ENCODE results near the gene LAMB3. TPM values are rescaled to one million over a fixed set of nuclear protein-coding genes. Genes with fewer than 3 reads are reported as not detected.

The LAMB3 gene
- total and polyA plus RNA-seq, 12 donors, result 1.6 to 6.0 (median 3.7) TPM

DNA sequence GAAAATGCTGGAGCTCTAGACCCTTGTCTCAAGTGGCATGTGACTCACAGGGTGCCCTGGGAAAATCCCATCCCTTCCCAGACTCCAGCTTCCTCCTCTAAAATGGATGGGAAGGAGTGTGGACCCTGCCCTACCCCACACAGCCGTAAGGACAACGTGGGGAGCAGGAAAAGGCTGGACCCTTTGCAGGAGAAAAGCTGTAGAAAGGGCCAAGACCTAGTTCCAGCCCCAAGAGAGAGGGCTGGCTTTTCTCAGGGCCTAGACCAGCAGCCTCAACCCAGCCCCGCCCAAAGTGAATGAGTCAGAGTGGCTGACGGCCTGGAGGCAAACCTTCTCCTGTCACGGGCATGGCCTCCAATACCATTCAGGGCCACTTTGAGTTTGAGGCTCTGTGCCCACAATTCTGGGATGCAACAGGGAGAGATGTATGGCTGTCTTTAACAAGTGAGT is 1.1 kb downstream of the LAMB3 start:
- intact Hi-C loops (cut with DNase I), result no loop called here
- ATAC-seq, result peak in 7 of 8 donors; percentile 28 to 76 (median 52)

DNA sequence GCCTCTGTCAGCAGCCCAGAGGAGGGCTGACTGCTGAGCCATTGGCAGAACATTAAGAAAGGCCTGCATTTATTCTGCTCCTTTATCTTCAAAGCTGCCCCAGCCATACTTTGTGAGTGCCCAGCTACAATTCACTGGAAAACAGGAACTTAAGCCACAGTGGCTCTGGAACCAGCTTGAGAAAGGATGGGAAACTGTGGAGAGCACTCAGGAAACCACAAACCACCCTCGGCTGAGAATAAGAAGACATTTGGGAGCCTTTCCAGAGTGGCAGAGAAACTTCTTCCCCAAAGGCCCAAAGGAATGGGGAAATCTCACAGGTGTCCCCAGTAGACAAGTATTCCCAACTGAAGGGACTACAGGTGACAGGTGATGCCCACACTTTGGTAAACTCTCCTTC is 1.8 kb downstream of the LAMB3 start:
- 77 to 84% methylated on average over 1 of the region's 1 CpG for WGBS, 2 donors
- no peaks in the 10 kb centered on the region for H3K36me3 ChIP-seq
- H3K27ac ChIP-seq, result peak overlapping the region in 3 of 10 donors; percentile 41 to 90 (median 41)
- no peaks in the 10 kb centered on the region for H3K9me3 ChIP-seq
- DNase-seq, result no peak
- intact Hi-C loops (cut with DNase I), result no loop called here
- H3K4me1 ChIP-seq, result peaks cover 25 to 84% (median 64%) of the 10 kb centered on the region in 9 donors
- no peaks in the 10 kb centered on the region for H3K27me3 ChIP-seq
- TF ChIP-seq, protein P1, sequence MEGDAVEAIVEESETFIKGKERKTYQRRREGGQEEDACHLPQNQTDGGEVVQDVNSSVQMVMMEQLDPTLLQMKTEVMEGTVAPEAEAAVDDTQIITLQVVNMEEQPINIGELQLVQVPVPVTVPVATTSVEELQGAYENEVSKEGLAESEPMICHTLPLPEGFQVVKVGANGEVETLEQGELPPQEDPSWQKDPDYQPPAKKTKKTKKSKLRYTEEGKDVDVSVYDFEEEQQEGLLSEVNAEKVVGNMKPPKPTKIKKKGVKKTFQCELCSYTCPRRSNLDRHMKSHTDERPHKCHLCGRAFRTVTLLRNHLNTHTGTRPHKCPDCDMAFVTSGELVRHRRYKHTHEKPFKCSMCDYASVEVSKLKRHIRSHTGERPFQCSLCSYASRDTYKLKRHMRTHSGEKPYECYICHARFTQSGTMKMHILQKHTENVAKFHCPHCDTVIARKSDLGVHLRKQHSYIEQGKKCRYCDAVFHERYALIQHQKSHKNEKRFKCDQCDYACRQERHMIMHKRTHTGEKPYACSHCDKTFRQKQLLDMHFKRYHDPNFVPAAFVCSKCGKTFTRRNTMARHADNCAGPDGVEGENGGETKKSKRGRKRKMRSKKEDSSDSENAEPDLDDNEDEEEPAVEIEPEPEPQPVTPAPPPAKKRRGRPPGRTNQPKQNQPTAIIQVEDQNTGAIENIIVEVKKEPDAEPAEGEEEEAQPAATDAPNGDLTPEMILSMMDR (IDR thresholded peaks at IDR 0.05), result no peak
- no peak overlapping the region for H3K4me3 ChIP-seq
- no peak for ATAC-seq

More for the DNA sequence above, 1.1 kb downstream of the LAMB3 start:
- H3K27me3 ChIP-seq, result no peaks in the 10 kb centered on the region
- no peaks in the 10 kb centered on the region for H3K36me3 ChIP-seq
- peak; percentile 58 to 67 for DNase-seq
- H3K9me3 ChIP-seq, result no peaks in the 10 kb centered on the region
- H3K4me1 ChIP-seq, result peaks cover 23 to 77% (median 58%) of the 10 kb centered on the region in 9 donors
- 43 to 56% methylated on average over 5 of the region's 5 CpGs for WGBS, 2 donors
- peak overlapping the region in 3 of 10 donors; percentile 41 to 90 (median 41) for H3K27ac ChIP-seq
- H3K4me3 ChIP-seq, result no peak overlapping the region
- TF ChIP-seq, protein P1 (IDR thresholded peaks at IDR 0.05), result no peak

- 41 to 49% methylated on average over 6 of the region's 6 CpGs for WGBS, 2 donors
- H3K4me1 ChIP-seq, result peaks cover 30 to 97% (median 77%) of the 10 kb centered on the region in 9 donors
- no peaks in the 10 kb centered on the region for H3K9me3 ChIP-seq
- H3K27me3 ChIP-seq, result no peaks in the 10 kb centered on the region
- DNase-seq (no peak), ATAC-seq (peak in 5 of 8 donors; percentile 23 to 74 (median 42))
- H3K36me3 ChIP-seq, result no peaks in the 10 kb centered on the region
- peak overlapping the region in 9 of 10 donors; percentile 10 to 97 (median 42) for H3K27ac ChIP-seq
- no peak overlapping the region for H3K4me3 ChIP-seq
- intact Hi-C loops (cut with DNase I), result loop anchor here in 2 of 10 donors (5.0 to 10.0 kb wide), 3 partner anchors 38 to 98 kb away; no protein-coding TSS in a partner anchor
- TF ChIP-seq, protein P1 (IDR thresholded peaks at IDR 0.05), result no peak
Measured at GRCh38 chr1:209648931-209649776, 3.1 kb downstream of the LAMB3 start.

DNA sequence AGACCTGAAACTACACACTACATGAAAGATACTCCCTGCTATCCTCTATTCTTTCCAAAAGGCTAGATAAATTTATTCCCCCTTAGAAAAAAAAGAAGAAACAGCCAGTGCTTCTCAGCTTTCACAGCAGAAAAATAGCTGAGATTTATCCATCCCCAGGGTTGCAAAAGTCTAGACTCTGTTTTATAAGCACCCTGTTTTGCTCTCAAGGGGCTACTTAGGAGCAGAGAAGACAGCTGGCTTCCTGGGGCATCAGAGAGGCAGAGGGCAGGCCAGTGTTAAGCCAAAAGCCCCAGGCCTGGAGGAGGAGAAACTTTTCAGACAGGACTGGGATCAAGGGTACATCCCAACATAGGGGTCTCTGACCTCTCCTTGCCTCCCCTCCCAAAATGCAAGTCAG is 3.9 kb downstream of the LAMB3 start:
- peaks cover 37 to 97% (median 77%) of the 10 kb centered on the region in 9 donors for H3K4me1 ChIP-seq
- ATAC-seq, result no peak
- DNase-seq, result no peak
- H3K27me3 ChIP-seq, result no peaks in the 10 kb centered on the region
- intact Hi-C loops (cut with DNase I), result loop anchor here in 2 of 10 donors (5.0 to 10.0 kb wide), 3 partner anchors 39 to 99 kb away; no protein-coding TSS in a partner anchor
- no peaks in the 10 kb centered on the region for H3K9me3 ChIP-seq
- H3K4me3 ChIP-seq, result no peak overlapping the region
- H3K27ac ChIP-seq, result peak overlapping the region in 8 of 10 donors; percentile 10 to 97 (median 50)
- TF ChIP-seq, protein P1 (IDR thresholded peaks at IDR 0.05), result no peak
- H3K36me3 ChIP-seq, result no peaks in the 10 kb centered on the region

Data from heart right ventricle (tissue), 16 donors.